C4-2B (cell line): ENCODE results near the gene PAQR6.

Source experiments
- CTCF ChIP-seq: fragments of 450-650 bp; conservative IDR thresholded peaks from 2 replicates; pipeline ENCODE4 v1.5.1; 2017; ENCODE audit warnings: mild to moderate bottlenecking
- ZFX ChIP-seq: fragments of 450-650 bp; IDR thresholded peaks from 2 replicates; pipeline ENCODE4 v1.6.1; 2017

GRCh38 chr1:156247460-156248322, at the start of gene PAQR6:
- TF ChIP-seq CTCF (no peak), ZFX (no peak)
